ENCODE results near the gene LAMA5. TPM values are rescaled to one million over a fixed set of nuclear protein-coding genes. Genes with fewer than 3 reads are reported as not detected.

Gene LAMA5
- polyA plus RNA-seq, 1 of the 3 experiments (the other 2 are of a cell fraction): 27.2 TPM

GRCh38 chr20:62317167-62317655 lies 49.9 kb downstream of the LAMA5 start (continued):
- no peak for TF ChIP-seq USF1 (IDR thresholded peaks at IDR 0.05; ENCODE audit: borderline replicate concordance, low read depth)

- H3K4me2 ChIP-seq: no peak overlapping the region
- no peak overlapping the region for H3K27ac ChIP-seq (ENCODE audit: low read depth in 2 of 2, low read length in 1 of 2)
- no peak overlapping the region for H3K4me3 ChIP-seq (ENCODE audit: low read depth in 2 of 2, low read length in 1 of 2)
- TF ChIP-seq RAD21 (IDR thresholded peaks at IDR 0.05; ENCODE audit: low read length) (no peak), NRF1 (IDR thresholded peaks at IDR 0.05; ENCODE audit: low read depth, low read length) (no peak), RCOR1 (IDR thresholded peaks at IDR 0.05; ENCODE audit: low read length) (no peak), TAF1 (IDR thresholded peaks at IDR 0.05; ENCODE audit: borderline replicate concordance, low read depth, low read length) (no peak), USF2 (IDR thresholded peaks at IDR 0.05; ENCODE audit: borderline replicate concordance, low read depth, low read length) (no peak), USF1 (IDR thresholded peaks at IDR 0.05; ENCODE audit: borderline replicate concordance, low read depth) (no peak), POLR2AphosphoS5 (IDR thresholded peaks at IDR 0.05; ENCODE audit: low read depth, low read length) (no peak), MXI1 (IDR thresholded peaks at IDR 0.05; ENCODE audit: low read depth, low read length) (no peak), TCF12 (IDR thresholded peaks at IDR 0.05) (no peak), TEAD4 (IDR thresholded peaks at IDR 0.05; ENCODE audit: borderline replicate concordance, insufficient read depth) (no peak), RXRA (IDR thresholded peaks at IDR 0.05; ENCODE audit: borderline replicate concordance, low read depth) (no peak), FOSL2 (IDR thresholded peaks at IDR 0.05; ENCODE audit: borderline replicate concordance, low read depth) (no peak), YY1 (IDR thresholded peaks at IDR 0.05; ENCODE audit: low read depth) (no peak), NFIC (IDR thresholded peaks at IDR 0.05; ENCODE audit: borderline replicate concordance) (no peak), ELF1 (IDR thresholded peaks at IDR 0.05) (no peak), REST (IDR thresholded peaks at IDR 0.05; ENCODE audit: low read depth, low read length) (no peak), CTCF (IDR thresholded peaks at IDR 0.05) (no peak), GABPA (IDR thresholded peaks at IDR 0.05; ENCODE audit: low read depth) (no peak), CHD2 (IDR thresholded peaks at IDR 0.05; ENCODE audit: low read length, partially characterized antibody) (no peak)
- ChIA-PET CTCF (interaction anchor here (0.9 to 2.9 kb wide), 4 partner anchors 14 to 89 kb away, joined by 4 to 13 read pairs (median 4); partner anchors contain the start of gene ADRM1), POLR2A (no interaction called here)
- no peak for DNase-seq
- no peaks in the 10 kb centered on the region for H3K27me3 ChIP-seq (ENCODE audit: insufficient read depth)
- no peak overlapping the region for H3K9ac ChIP-seq
- peaks cover 0 to 68% of the 10 kb centered on the region in 2 experiments for H3K36me3 ChIP-seq (replicated peaks in 1 of 2; ENCODE audit: control insufficient read depth in 1 of 2, insufficient read depth in 2 of 2, low read length in 1 of 2)
- no peaks in the 10 kb centered on the region for H3K4me1 ChIP-seq (ENCODE audit: control insufficient read depth in 1 of 2, insufficient read depth in 2 of 2, low read depth in 1 of 2, low read length in 1 of 2)
- H3K9me2 ChIP-seq: no peaks in the 10 kb centered on the region
- no peaks in the 10 kb centered on the region for H3K9me3 ChIP-seq
- H3K79me2 ChIP-seq (ENCODE audit: insufficient read depth): no peaks in the 10 kb centered on the region
- H3F3A ChIP-seq (replicated peaks; ENCODE audit: insufficient read depth): no peaks in the 10 kb centered on the region
- H2AFZ ChIP-seq (ENCODE audit: low read depth): no peak overlapping the region
- no peaks in the 10 kb centered on the region for H4K20me1 ChIP-seq (ENCODE audit: insufficient read depth)
- 92% methylated on average over 25 of the region's 40 CpGs for WGBS (ENCODE audit: low lambda C conversion rate)
These were observed 50.6 kb downstream of the LAMA5 start for GRCh38 chr20:62316331-62317166.
